HG02759 (cell line): Measurements from ENCODE around the gene TST.

Source experiments
- ATAC-seq: cut with Tn5 transposase; IDR thresholded peaks from one replicate; pipeline ENCODE4 v1.9.1; 2021; ENCODE audit warnings: mild to moderate bottlenecking, moderate library complexity; ENCODE audit not compliant: unreplicated experiment

Gene TST

GRCh38 chr22:37054056-37054395, 34.8 kb upstream of the TST start:
- no peak for ATAC-seq

DNA sequence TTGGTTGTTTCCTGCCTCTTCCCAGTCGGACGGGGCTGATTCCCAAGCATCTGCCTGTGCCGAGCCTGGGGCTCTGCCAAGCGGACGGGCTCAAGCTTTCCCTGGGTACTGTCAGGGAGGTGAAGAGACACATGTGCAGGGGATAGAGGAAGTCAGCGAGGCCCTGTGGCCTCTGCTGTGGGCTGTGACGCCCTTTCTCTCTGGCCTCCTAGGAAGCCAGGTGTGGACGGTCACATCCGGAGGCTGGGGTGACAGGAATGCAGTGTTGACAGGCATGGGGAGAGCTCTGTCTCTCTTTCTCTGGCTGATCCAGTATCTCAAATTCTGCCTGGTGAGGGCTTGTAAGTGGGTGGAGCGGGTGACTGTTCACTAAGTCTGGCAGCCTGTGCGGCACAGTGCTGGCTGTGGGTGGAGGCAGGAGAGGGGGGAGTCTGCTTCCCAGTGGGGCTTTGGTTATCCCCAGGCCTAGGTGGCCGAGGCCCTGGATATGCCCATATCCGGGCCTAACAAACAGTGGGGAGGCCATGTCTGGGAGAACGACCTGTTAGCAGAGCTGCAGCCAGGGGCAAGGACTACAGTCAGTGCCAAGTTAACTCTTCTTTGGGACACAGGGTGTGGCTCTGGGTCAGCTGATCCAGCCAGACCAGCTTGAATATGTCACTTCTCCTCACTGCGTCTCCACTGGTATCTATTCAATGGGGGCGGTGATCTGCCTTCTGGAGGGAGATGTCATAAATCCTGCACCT, 34.2 kb upstream of the TST start:
- no peak for ATAC-seq

GRCh38 chr22:37052386-37053309, 33.4 kb upstream of the TST start:
- no peak for ATAC-seq

- ATAC-seq = peak; percentile 93
These were observed 32.4 kb upstream of the TST start, which contains the start of gene KCTD17 for GRCh38 chr22:37051391-37052385. KCTD17 (plus strand) TSS chr22:37051742; CDS start chr22:37051761, 19 bp downstream.

- no peak for ATAC-seq
These were observed 31.7 kb upstream of the TST start for GRCh38 chr22:37050913-37051312.

DNA sequence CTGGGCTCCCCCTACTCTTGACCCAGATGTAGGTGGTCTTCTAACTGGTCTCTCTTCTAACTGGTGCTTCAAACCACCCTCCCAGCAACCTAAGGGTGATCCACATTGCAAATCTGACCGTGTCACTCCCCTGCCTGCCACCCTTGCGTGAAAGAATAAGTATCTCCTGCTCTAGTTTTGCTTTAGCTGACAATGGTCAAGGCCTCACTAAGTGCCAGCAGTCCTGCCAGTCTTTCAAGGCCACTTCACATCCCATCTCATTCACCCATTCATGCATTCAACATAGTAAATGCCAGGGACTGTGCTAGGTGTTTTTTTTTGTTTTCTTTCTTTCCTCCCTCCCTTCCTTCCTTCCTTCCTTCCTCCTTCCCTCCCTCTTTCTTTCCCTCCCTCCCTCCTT, 30.0 kb upstream of the TST start:
- no peak for ATAC-seq

GRCh38 chr22:37048133-37048532, 28.9 kb upstream of the TST start:
- no peak for ATAC-seq

- no peak for ATAC-seq
These were observed 27.8 kb upstream of the TST start for GRCh38 chr22:37047006-37047405.

DNA sequence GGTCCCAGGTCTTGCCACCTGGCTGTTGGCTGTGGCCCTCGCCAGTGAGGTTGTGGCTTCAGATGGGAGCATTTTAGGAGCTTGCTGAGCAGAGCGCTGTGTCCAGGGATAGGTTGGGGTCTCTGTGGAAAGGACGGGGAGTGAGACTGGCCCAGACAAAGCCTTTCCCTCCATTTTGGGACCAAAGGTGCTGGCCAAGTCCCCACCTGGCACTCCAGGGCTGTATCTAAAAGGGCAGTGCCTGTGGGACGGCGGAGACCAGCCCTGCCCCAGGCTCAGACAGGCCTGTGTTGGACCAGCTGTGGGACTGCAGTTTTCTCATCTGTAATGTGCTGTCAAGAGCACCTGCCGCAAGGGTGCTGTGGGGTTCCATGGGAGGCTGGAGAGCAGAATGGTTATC, 27.3 kb upstream of the TST start:
- no peak for ATAC-seq

DNA sequence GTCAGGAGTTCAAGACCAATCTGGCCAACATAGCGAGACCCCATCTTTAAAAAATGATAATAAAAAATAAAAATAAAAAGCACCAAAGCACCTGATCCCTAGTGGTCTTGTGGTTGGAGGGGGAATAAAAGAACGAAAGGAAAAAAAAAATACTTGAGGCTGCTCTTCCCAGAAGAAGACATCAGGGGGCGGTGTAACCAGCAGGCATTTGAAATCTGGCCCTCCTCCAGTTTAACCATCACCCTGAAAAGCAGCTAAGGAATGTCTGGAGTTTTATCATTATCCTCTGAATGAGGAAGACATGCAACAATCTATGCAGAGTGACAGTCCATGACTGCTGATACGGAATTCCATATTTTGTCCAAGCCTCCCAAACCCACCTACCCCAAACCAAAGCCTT, 26.7 kb upstream of the TST start:
- no peak for ATAC-seq

- ATAC-seq = no peak
These were observed 25.7 kb upstream of the TST start for GRCh38 chr22:37044634-37045625.

- no peak for ATAC-seq
These were observed 24.7 kb upstream of the TST start for GRCh38 chr22:37043828-37044538.

DNA sequence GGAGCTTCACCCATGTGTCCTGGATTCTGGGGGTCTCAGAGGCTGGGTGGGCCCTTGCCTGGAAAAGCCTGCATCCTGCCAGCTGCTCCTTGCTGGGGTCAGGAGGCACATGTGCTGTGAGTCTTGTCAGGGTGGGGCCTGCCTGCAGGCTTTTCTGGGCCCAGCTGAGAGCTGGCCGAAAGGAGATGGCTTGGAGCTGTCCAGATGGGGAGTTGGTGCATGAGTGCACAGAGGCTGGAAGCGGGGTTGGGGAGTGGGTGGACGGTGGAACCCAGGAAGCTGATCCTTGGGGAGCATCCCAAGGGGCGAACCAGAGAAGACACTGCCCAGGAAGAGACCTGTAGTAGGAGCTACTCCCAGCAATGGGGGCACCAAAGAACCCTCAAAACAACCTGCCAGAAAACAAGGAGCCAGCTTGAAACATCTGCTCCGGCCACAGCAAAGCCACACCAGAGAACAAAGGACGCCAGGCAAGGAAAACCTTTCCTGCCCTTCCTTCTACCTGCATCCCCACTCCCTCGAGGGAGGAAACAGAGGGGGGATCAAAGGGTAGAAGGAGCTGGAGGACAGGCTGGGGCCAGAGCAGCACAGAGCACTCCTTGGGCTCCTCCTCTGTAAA, 24.1 kb upstream of the TST start:
- ATAC-seq = no peak

- ATAC-seq = no peak
These were observed 20.2 kb upstream of the TST start for GRCh38 chr22:37039466-37039865.

DNA sequence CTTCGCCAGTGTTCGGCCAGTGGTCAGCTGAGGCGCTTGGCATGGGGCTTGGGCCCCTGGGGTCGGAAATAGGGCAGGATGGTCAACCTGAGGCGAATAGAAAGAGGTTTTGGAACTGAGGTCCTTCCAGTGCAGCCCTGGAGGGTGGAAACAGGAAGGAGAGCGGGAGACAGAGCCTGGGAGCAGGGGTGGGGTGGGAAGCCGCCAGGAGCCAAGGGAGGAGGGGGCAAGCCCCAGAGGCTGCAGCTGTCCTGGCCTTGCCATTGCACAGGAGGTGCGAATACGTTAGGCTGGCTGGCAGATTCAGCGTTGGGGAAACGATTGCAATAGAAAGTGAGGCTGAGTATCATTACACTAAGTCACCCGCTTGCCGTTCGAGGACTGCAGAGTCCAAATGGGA, 18.4 kb upstream of the TST start:
- ATAC-seq = no peak

DNA sequence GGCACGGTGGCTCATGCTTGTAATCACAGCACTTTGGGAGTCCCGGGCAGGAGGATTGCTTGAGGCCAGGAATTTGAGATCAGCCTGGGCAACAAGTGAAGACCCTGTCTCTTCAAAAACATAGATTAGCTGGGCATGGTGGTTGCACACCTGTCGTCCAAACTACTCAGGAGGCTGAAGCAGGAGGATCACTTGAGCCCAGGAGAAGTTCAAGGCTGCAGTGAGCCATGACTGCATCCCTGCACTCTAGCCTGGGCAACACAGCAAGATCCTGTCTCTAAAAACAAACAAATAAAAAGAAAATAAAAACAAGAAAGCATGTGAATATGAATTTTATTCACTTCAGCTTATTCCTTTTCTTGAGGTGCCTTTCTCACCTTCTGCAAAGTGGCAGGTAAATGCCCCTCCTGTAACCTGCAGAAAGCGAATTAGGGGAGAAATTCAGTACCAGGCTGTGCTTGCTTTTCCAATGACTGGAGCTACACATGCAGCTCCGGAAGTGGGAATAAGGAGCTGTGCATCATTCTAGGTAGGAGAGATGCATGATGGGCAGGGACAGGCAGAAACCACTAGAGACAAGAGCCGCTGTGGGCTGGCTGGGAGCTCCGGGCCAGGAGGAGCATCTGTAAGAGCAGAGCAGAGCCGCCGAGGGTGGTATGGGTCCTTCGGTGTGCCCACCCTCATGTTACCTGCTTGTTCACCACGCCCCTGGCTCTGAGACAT, 17.6 kb upstream of the TST start:
- no peak for ATAC-seq

- ATAC-seq = no peak
These were observed 14.6 kb upstream of the TST start for GRCh38 chr22:37033605-37034430.
